MM.1S (cell line): ENCODE measurements around the gene EFHD2.

Experiments
- CTCF ChIP-seq: fragments of 300-600 bp; sonication (generic); IDR thresholded peaks from 2 replicates; pipeline ENCODE4 v1.5.1; 2016; ENCODE audit warnings: antibody characterized with exemption, low read length, mixed read lengths
- EZH2 ChIP-seq: fragments of 300-600 bp; sonication (generic); optimal IDR thresholded peaks from 2 replicates; pipeline ENCODE3; 2017; ENCODE audit warnings: low read depth, mild to moderate bottlenecking, antibody characterized with exemption, low read length, mixed read lengths

GRCh38 chr1:15460708-15461095 lies 51.0 kb downstream of the EFHD2 start:
- no peak for TF ChIP-seq CTCF
- TF ChIP-seq EZH2: no peak
